ENCODE results near the gene TMEM141.

- TF ChIP-seq PBX3 (IDR thresholded peaks at IDR 0.05) (no peak), CTCF (IDR thresholded peaks at IDR 0.05) (no peak), POLR2AphosphoS5 (IDR thresholded peaks at IDR 0.05; ENCODE audit: low read depth, low read length) (no peak), NRF1 (IDR thresholded peaks at IDR 0.05; ENCODE audit: low read depth, low read length) (no peak), GATA2 (CRISPR knock-in tag; IDR thresholded peaks at IDR 0.05) (no peak), TEAD4 (IDR thresholded peaks at IDR 0.05; ENCODE audit: borderline replicate concordance, insufficient read depth) (no peak), EZH2phosphoT487 (IDR thresholded peaks at IDR 0.05; ENCODE audit: borderline replicate concordance, low read depth) (no peak), YY1 (IDR thresholded peaks at IDR 0.05; ENCODE audit: low read depth) (no peak), RFX5 (IDR thresholded peaks at IDR 0.05; ENCODE audit: low read length) (no peak), MEF2A (IDR thresholded peaks at IDR 0.05; ENCODE audit: borderline replicate concordance, low read depth) (no peak), IRF3 (IDR thresholded peaks at IDR 0.05; ENCODE audit: low read depth, low read length) (no peak), FOXM1 (IDR thresholded peaks at IDR 0.05; ENCODE audit: low read depth) (no peak), RCOR1 (IDR thresholded peaks at IDR 0.05; ENCODE audit: low read length) (no peak), TCF12 (IDR thresholded peaks at IDR 0.05) (no peak)
These were observed 11.2 kb downstream of the TMEM141 start for GRCh38 chr9:136802321-136802720.
